K562 (cell line): ENCODE results near the gene PLD1. TPM values are rescaled to one million over a fixed set of nuclear protein-coding genes. Genes with fewer than 3 reads are reported as not detected.
A peak's percentile ranks its signal among the peaks of the same experiment; 100 is the strongest.

Experiments used
- BHLHE40 ChIP-seq: IDR thresholded peaks from 2 replicates; pipeline ENCODE4 v1.6.1; 2011; ENCODE audit warnings: low read length, improper control_type of control experiment
- CHD2 ChIP-seq: IDR thresholded peaks from 2 replicates; pipeline ENCODE4 v1.6.1; 2011; ENCODE audit warnings: low read depth, low read length
- GABPA ChIP-seq: fragments of 200-800 bp; sonication (Bioruptor generic); conservative IDR thresholded peaks from 2 replicates; pipeline ENCODE4 v1.6.1; 2016; ENCODE audit warnings: low read depth, missing genetic modification characterization, missing compliant biosample characterization
- GTF2E2 ChIP-seq: fragments of 200-800 bp; sonication (Bioruptor generic); IDR thresholded peaks from 2 replicates; pipeline ENCODE4 v1.6.1; 2016; ENCODE audit warnings: missing genetic modification characterization, missing compliant biosample characterization
- HDAC3 ChIP-seq: fragments of 450-650 bp; IDR thresholded peaks from 2 replicates; pipeline ENCODE4 v1.6.1; 2018; ENCODE audit warnings: borderline replicate concordance, mild to moderate bottlenecking, moderate library complexity; ENCODE audit not compliant: partially characterized antibody
- MBD1 ChIP-seq: fragments of 250-450 bp; sonication (Bioruptor Pico); IDR thresholded peaks from 2 replicates; pipeline ENCODE4 v1.8.0; 2022; ENCODE audit warnings: inconsistent platforms
- POLR2B ChIP-seq: fragments of 450-650 bp; IDR thresholded peaks from 2 replicates; pipeline ENCODE4 v1.6.1; 2018; ENCODE audit warnings: low read depth; ENCODE audit not compliant: partially characterized antibody
- SMAD3 ChIP-seq: fragments of 450-650 bp; formaldehyde crosslinking; conservative IDR thresholded peaks from 2 replicates; pipeline ENCODE4 v1.4.0; 2020; ENCODE audit warnings: mild to moderate bottlenecking
- THAP12 ChIP-seq: fragments of 250-450 bp; sonication (Bioruptor Pico); IDR thresholded peaks from 2 replicates; pipeline ENCODE4 v1.9.0; 2021; ENCODE audit warnings: mild to moderate bottlenecking, inconsistent platforms
- ZNF589 ChIP-seq: fragments of 200-800 bp; sonication (Bioruptor generic); IDR thresholded peaks from 2 replicates; pipeline ENCODE4 v1.6.1; 2016; ENCODE audit warnings: low read depth, missing genetic modification characterization, missing compliant biosample characterization
- polyA plus RNA-seq, 8 experiments: library from polyadenylated mRNA; depleted of rRNA in 4 of 8; stranded (reverse) in 5 of 8; unstranded in 3 of 8; fragments of >200 nt; fragmentation: Nextera tagmentation in 2 of 8; fragmentation: Illumina TruSeq in 1 of 8; extraction: Ambion mirVana in 2 of 8; extraction: Trizol in 1 of 8; gene quantifications; 2 replicates each; pipeline versions ENCODE4 v1.2.1 to v1.2.3, GENCODE V29; 2011 to 2014; ENCODE audit warnings: inconsistent platforms in 1 of 8, missing spikeins in 1 of 8
- total RNA-seq, 7 experiments: library from RNA; depleted of rRNA in 6 of 7; stranded (reverse); fragments of >200 nt in 6 of 7; fragmentation: Illumina TruSeq in 2 of 7; extraction: Trizol in 2 of 7; gene quantifications; 2 replicates each; pipeline versions ENCODE4 v1.2.1 to v1.2.3, GENCODE V29; 2011 to 2021; ENCODE audit warnings: low replicate concordance in 1 of 7
- TF ChIP-seq, protein P1 (sequence below): fragments of 250-450 bp; sonication (Bioruptor Pico); IDR thresholded peaks from 2 replicates; pipeline ENCODE4 v1.4.0; 2020; ENCODE audit warnings: mild to moderate bottlenecking, moderate library complexity
- TF ChIP-seq, protein P2 (sequence below), 2 experiments: fragments of 450-650 bp; IDR thresholded peaks; 2 replicates each; pipeline ENCODE4 v1.6.1; 2018; ENCODE audit warnings: mild to moderate bottlenecking in 2 of 2, low read depth in 1 of 2; ENCODE audit not compliant: partially characterized antibody in 2 of 2

PLD1 gene
- total and polyA plus RNA-seq, 9 of the 15 experiments (the other 6 are each of a cell fraction or from before 2014, with no cell fraction given): 8.4 to 26.1 (median 18.6) TPM

DNA sequence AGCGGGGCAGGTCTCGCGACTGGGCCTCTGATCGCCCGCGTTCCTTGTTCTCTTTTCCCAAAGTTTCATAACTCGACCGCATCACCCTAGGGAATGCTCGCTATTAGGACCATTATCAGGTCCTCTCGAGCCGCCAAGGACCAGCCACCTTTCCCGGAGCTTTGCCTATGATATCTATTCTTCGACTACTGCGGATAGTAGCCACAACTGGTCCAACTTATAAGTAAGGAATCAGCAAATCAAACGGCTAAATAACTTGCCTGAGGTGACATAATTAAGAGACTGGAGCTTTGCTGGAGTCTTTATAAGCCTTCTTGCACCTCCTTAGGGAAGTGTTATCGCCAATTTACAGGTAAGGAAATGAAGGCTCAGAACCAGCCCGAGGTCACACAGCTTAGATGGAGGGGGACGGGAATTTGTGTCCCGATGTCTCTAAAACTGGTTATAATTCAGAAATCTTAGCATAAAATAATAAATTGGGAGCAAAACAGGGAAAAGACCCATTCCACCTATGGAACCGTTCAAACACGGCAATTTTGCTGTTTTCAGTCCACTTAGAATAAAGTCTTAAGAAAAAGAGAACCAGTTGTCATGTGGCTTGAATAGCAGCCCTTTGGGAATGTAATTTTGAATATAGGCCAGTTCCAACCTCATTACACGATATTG is 479 bp upstream of the PLD1 start (continued):
- no peak for TF ChIP-seq BHLHE40
- TF ChIP-seq SMAD3 (CRISPR knock-in tag): no peak
- TF ChIP-seq POLR2B: peak; percentile 74
- no peak for TF ChIP-seq CHD2
- TF ChIP-seq GABPA (tag): 0 out of 2 replicates have a peak, but pooled peaks have one; percentile 21
- TF ChIP-seq MBD1 (CRISPR knock-in tag): no peak
- TF ChIP-seq ZNF589: peak; percentile 43
- TF ChIP-seq, protein P1, sequence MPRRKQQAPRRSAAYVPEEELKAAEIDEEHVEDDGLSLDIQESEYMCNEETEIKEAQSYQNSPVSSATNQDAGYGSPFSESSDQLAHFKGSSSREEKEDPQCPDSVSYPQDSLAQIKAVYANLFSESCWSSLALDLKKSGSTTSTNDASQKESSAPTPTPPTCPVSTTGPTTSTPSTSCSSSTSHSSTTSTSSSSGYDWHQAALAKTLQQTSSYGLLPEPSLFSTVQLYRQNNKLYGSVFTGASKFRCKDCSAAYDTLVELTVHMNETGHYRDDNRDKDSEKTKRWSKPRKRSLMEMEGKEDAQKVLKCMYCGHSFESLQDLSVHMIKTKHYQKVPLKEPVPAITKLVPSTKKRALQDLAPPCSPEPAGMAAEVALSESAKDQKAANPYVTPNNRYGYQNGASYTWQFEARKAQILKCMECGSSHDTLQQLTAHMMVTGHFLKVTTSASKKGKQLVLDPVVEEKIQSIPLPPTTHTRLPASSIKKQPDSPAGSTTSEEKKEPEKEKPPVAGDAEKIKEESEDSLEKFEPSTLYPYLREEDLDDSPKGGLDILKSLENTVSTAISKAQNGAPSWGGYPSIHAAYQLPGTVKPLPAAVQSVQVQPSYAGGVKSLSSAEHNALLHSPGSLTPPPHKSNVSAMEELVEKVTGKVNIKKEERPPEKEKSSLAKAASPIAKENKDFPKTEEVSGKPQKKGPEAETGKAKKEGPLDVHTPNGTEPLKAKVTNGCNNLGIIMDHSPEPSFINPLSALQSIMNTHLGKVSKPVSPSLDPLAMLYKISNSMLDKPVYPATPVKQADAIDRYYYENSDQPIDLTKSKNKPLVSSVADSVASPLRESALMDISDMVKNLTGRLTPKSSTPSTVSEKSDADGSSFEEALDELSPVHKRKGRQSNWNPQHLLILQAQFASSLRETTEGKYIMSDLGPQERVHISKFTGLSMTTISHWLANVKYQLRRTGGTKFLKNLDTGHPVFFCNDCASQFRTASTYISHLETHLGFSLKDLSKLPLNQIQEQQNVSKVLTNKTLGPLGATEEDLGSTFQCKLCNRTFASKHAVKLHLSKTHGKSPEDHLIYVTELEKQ (CRISPR knock-in tag): no peak
- TF ChIP-seq HDAC3: no peak
- no peak; the same call in 1 of the 2 replicates for TF ChIP-seq THAP12 (CRISPR knock-in tag)
- TF ChIP-seq GTF2E2 (tag): peak; percentile 53; the same call in 1 of the 2 replicates
- TF ChIP-seq, protein P2, sequence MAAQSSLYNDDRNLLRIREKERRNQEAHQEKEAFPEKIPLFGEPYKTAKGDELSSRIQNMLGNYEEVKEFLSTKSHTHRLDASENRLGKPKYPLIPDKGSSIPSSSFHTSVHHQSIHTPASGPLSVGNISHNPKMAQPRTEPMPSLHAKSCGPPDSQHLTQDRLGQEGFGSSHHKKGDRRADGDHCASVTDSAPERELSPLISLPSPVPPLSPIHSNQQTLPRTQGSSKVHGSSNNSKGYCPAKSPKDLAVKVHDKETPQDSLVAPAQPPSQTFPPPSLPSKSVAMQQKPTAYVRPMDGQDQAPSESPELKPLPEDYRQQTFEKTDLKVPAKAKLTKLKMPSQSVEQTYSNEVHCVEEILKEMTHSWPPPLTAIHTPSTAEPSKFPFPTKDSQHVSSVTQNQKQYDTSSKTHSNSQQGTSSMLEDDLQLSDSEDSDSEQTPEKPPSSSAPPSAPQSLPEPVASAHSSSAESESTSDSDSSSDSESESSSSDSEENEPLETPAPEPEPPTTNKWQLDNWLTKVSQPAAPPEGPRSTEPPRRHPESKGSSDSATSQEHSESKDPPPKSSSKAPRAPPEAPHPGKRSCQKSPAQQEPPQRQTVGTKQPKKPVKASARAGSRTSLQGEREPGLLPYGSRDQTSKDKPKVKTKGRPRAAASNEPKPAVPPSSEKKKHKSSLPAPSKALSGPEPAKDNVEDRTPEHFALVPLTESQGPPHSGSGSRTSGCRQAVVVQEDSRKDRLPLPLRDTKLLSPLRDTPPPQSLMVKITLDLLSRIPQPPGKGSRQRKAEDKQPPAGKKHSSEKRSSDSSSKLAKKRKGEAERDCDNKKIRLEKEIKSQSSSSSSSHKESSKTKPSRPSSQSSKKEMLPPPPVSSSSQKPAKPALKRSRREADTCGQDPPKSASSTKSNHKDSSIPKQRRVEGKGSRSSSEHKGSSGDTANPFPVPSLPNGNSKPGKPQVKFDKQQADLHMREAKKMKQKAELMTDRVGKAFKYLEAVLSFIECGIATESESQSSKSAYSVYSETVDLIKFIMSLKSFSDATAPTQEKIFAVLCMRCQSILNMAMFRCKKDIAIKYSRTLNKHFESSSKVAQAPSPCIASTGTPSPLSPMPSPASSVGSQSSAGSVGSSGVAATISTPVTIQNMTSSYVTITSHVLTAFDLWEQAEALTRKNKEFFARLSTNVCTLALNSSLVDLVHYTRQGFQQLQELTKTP (IDR thresholded peaks at IDR 0.05; ENCODE audit: low read depth in 1 of 2, partially characterized antibody in 2 of 2): peak in 1 of 2 experiments; percentile 64
